IMR-90 (cell line): ENCODE data around the gene ALDH7A1. TPM values are rescaled to one million over a fixed set of nuclear protein-coding genes. Genes with fewer than 3 reads are reported as not detected.

ENCODE experiments used
- ATAC-seq: fragments of 200-7000 bp; cut with Tn5 transposase; 2 replicates; pipeline ENCODE4 v1.9.1; 2020; ENCODE audit warnings: low read depth, mild to moderate bottlenecking, moderate library complexity
- BruUV-seq: library from RNA; stranded (reverse); fragments of 400-500 nt; replicated peaks from 2 replicates; lab custom pipeline; 2021; lab: Mats Ljungman, UMichigan
- CTCF ChIA-PET: fragments of 300-600 bp; formaldehyde crosslinking; extraction: SDS; loops from one replicate; lab custom pipeline; 2021; ENCODE audit warnings: antibody characterized with exemption; lab: Yijun Ruan, JAX
- POLR2A ChIA-PET: fragments of 300-600 bp; sonication (Branson Sonifier 250); formaldehyde crosslinking; loops from one replicate; lab custom pipeline; 2022; ENCODE audit warnings: antibody characterized with exemption; ENCODE audit not compliant: unreplicated experiment; lab: Charles Lee
- DNase-seq: peaks from one replicate; pipeline ENCODE4 v3.0.0; 2013
- H2AFZ ChIP-seq: replicated peaks from 2 replicates; pipeline ENCODE3; 2013; ENCODE audit warnings: low read length, mild to moderate bottlenecking; ENCODE audit not compliant: poor library complexity
- H2AK5ac ChIP-seq: 2 replicates; pipeline ENCODE4 v1.6.1; 2013; ENCODE audit warnings: low read depth, low read length, inconsistent platforms
- H2AK9ac ChIP-seq: replicated peaks from 2 replicates; pipeline ENCODE3; 2013; ENCODE audit warnings: mild to moderate bottlenecking, low read depth, low read length, moderate library complexity; ENCODE audit not compliant: poor library complexity
- H2BK120ac ChIP-seq: 2 replicates; pipeline ENCODE4 v1.6.1; 2013; ENCODE audit warnings: low read depth, low read length, inconsistent platforms
- H2BK15ac ChIP-seq: 3 replicates; pipeline ENCODE4 v1.6.1; 2013; ENCODE audit warnings: low read depth, low read length, inconsistent platforms
- H2BK20ac ChIP-seq: 2 replicates; pipeline ENCODE4 v1.6.1; 2013; ENCODE audit warnings: low read depth, mild to moderate bottlenecking, inconsistent platforms, low read length, moderate library complexity
- H2BK5ac ChIP-seq: 2 replicates; pipeline ENCODE4 v1.6.1; 2013; ENCODE audit warnings: mild to moderate bottlenecking, low read depth, low read length, inconsistent platforms; ENCODE audit not compliant: poor library complexity, severe bottlenecking
- H3K14ac ChIP-seq: replicated peaks from 2 replicates; pipeline ENCODE4 v1.6.1; 2013; ENCODE audit warnings: low read depth, low read length, inconsistent platforms
- H3K18ac ChIP-seq: 2 replicates; pipeline ENCODE4 v1.6.1; 2013; ENCODE audit warnings: low read depth, low read length, control low read depth
- H3K23ac ChIP-seq: 2 replicates; pipeline ENCODE4 v1.6.1; 2013; ENCODE audit warnings: low read depth, low read length, inconsistent platforms
- H3K27ac ChIP-seq: 2 replicates; pipeline ENCODE4 v1.5.1; 2013; ENCODE audit warnings: mild to moderate bottlenecking, control low read depth, low read length; ENCODE audit not compliant: insufficient read depth
- H3K27me3 ChIP-seq: 2 replicates; pipeline ENCODE4 v1.6.1; 2013; ENCODE audit warnings: low read length; ENCODE audit not compliant: control insufficient read depth, insufficient read depth
- H3K36me3 ChIP-seq: 2 replicates; pipeline ENCODE4 v1.6.1; 2013; ENCODE audit warnings: low read length, mixed read lengths; ENCODE audit not compliant: control insufficient read depth, insufficient read depth
- H3K4ac ChIP-seq: 2 replicates; pipeline ENCODE4 v1.6.1; 2013; ENCODE audit warnings: low read depth, low read length, inconsistent platforms
- H3K4me1 ChIP-seq: 2 replicates; pipeline ENCODE4 v1.6.1; 2013; ENCODE audit warnings: low read length, mixed read lengths; ENCODE audit not compliant: control insufficient read depth, insufficient read depth
- H3K4me2 ChIP-seq: 2 replicates; pipeline ENCODE4 v1.6.1; 2013; ENCODE audit warnings: low read depth, mild to moderate bottlenecking, control low read depth, low read length, moderate library complexity
- H3K4me3 ChIP-seq: 2 replicates; pipeline ENCODE4 v1.5.1; 2013; ENCODE audit warnings: low read depth, mild to moderate bottlenecking, control low read depth, low read length, moderate library complexity; ENCODE audit not compliant: insufficient read depth
- H3K56ac ChIP-seq: 2 replicates; pipeline ENCODE4 v1.6.1; 2013; ENCODE audit warnings: low read length, inconsistent platforms; ENCODE audit not compliant: insufficient read depth; ENCODE audit errors: extremely low read depth
- H3K79me1 ChIP-seq, 2 experiments: 2 replicates each; pipeline ENCODE4 v1.6.1; 2013; ENCODE audit warnings: low read length in 2 of 2, inconsistent platforms in 1 of 2, low read depth in 1 of 2
- H3K9ac ChIP-seq: 2 replicates; pipeline ENCODE4 v1.6.1; 2013; ENCODE audit warnings: low read depth, low read length, control low read depth
- H3K9me1 ChIP-seq: 2 replicates; pipeline ENCODE4 v1.6.1; 2013; ENCODE audit warnings: low read length, inconsistent platforms; ENCODE audit not compliant: insufficient read depth
- H3K9me3 ChIP-seq: 2 replicates; pipeline ENCODE4 v1.6.1; 2013; ENCODE audit warnings: low read length; ENCODE audit not compliant: control insufficient read depth, insufficient read depth
- H4K20me1 ChIP-seq: 2 replicates; pipeline ENCODE4 v1.6.1; 2013; ENCODE audit warnings: low read length, inconsistent platforms; ENCODE audit not compliant: insufficient read depth
- H4K5ac ChIP-seq: 2 replicates; pipeline ENCODE4 v1.6.1; 2013; ENCODE audit warnings: mild to moderate bottlenecking, low read depth, low read length, control low read depth
- H4K8ac ChIP-seq, 2 experiments: 2 replicates each; pipeline ENCODE4 v1.6.1; 2013; ENCODE audit warnings: low read depth in 2 of 2, low read length in 2 of 2, control low read depth in 1 of 2, inconsistent platforms in 1 of 2
- H4K91ac ChIP-seq: 2 replicates; pipeline ENCODE4 v1.6.1; 2013; ENCODE audit warnings: low read depth, low read length, inconsistent platforms; ENCODE audit not compliant: insufficient read depth
- BHLHE40 ChIP-seq: fragments of 150-350 bp; IDR thresholded peaks from 2 replicates; pipeline ENCODE4 v1.6.1; 2016; ENCODE audit warnings: mild to moderate bottlenecking, low read depth, low read length
- CEBPB ChIP-seq: IDR thresholded peaks from 2 replicates; pipeline ENCODE4 v1.6.1; 2012; ENCODE audit warnings: low read depth, low read length, improper control_type of control experiment
- CHD1 ChIP-seq: IDR thresholded peaks from 2 replicates; pipeline ENCODE4 v1.6.1; 2012; ENCODE audit warnings: low read depth, low read length, improper control_type of control experiment
- FOS ChIP-seq: fragments of 150-350 bp; IDR thresholded peaks from 2 replicates; pipeline ENCODE4 v1.6.1; 2016; ENCODE audit warnings: low read depth, low read length
- MAFK ChIP-seq: IDR thresholded peaks from 2 replicates; pipeline ENCODE4 v1.6.1; 2012; ENCODE audit warnings: low read depth, low read length, improper control_type of control experiment
- MAZ ChIP-seq: IDR thresholded peaks from 2 replicates; pipeline ENCODE4 v1.6.1; 2012; ENCODE audit warnings: low read depth, mild to moderate bottlenecking, low read length, improper control_type of control experiment, moderate library complexity, borderline replicate concordance
- MXI1 ChIP-seq: IDR thresholded peaks from 2 replicates; pipeline ENCODE4 v1.6.1; 2012; ENCODE audit warnings: low read depth, mild to moderate bottlenecking, low read length, moderate library complexity, borderline replicate concordance
- NFE2L2 ChIP-seq: fragments of 150-350 bp; IDR thresholded peaks from 2 replicates; pipeline ENCODE4 v1.6.1; 2016; ENCODE audit warnings: low read depth, mild to moderate bottlenecking, low read length
- POLR2A ChIP-seq: IDR thresholded peaks from 2 replicates; pipeline ENCODE4 v1.6.1; 2012; ENCODE audit warnings: mild to moderate bottlenecking, low read depth, low read length
- RAD21 ChIP-seq: IDR thresholded peaks from 2 replicates; pipeline ENCODE4 v1.6.1; 2012; ENCODE audit warnings: low read length, improper control_type of control experiment
- RFX5 ChIP-seq: IDR thresholded peaks from 2 replicates; pipeline ENCODE4 v1.8.0; 2012; ENCODE audit warnings: low read depth, mild to moderate bottlenecking, low read length, moderate library complexity
- SMC3 ChIP-seq: fragments of 150-350 bp; IDR thresholded peaks from 2 replicates; pipeline ENCODE4 v1.6.1; 2016; ENCODE audit warnings: low read depth, mild to moderate bottlenecking, antibody characterized with exemption, low read length, moderate library complexity
- WGBS, 2 experiments: methylation state at CpG; one replicate each; pipeline versions ENCODE4 v1.1.5 to v1.1.7; 2013; ENCODE audit warnings: missing lambda C conversion rate in 2 of 2; ENCODE audit not compliant: insufficient read length in 1 of 2; ENCODE audit errors: extremely low coverage in 2 of 2; 5-methylcytosine and 5-hydroxymethylcytosine counted together
- dilution Hi-C: fragments of 300-500 bp; cut with HindIII; formaldehyde crosslinking; loops from one replicate; pipeline ENCODE4 v1.14.3; 2018; ENCODE audit warnings: low sequenced_read_pairs; ENCODE audit not compliant: unreplicated experiment
- in situ Hi-C: fragments of 300-500 bp; cut with MboI; formaldehyde crosslinking; loops from 3 replicates; pipeline ENCODE4 v1.14.3; 2019; ENCODE audit warnings: low sequenced_read_pairs, inconsistent platforms, mixed read lengths
- intact Hi-C: fragments of 100-400 bp; cut with micrococcal nuclease; formaldehyde crosslinking; loops from 2 replicates; pipeline ENCODE4 v1.10.0; 2022
- polyA plus RNA-seq, 3 experiments: library from polyadenylated mRNA; depleted of rRNA; stranded (reverse); fragments of >200 nt; gene quantifications; 2 replicates each; pipeline ENCODE4 v1.2.3, GENCODE V29; 2012; ENCODE audit warnings: low replicate concordance in 1 of 3
- total RNA-seq: library from RNA; depleted of rRNA; stranded (reverse); fragments of >200 nt; gene quantifications from 2 replicates; pipeline ENCODE4 v1.2.3, GENCODE V29; 2012
- TF ChIP-seq, protein P1 (sequence below): fragments of 150-350 bp; IDR thresholded peaks from 2 replicates; pipeline ENCODE4 v1.6.1; 2016; ENCODE audit warnings: low read depth, mild to moderate bottlenecking, low read length, moderate library complexity, borderline replicate concordance
- TF ChIP-seq, protein P2 (sequence below): conservative IDR thresholded peaks from 2 replicates; pipeline ENCODE4 v1.5.1; 2012; ENCODE audit warnings: mild to moderate bottlenecking, low read depth, low read length, improper control_type of control experiment
- TF ChIP-seq, protein P3 (sequence below): fragments of 150-350 bp; IDR thresholded peaks from 2 replicates; pipeline ENCODE4 v1.6.1; 2017; ENCODE audit warnings: mild to moderate bottlenecking, antibody characterized with exemption, low read length, low read depth

The ALDH7A1 gene
- total and polyA plus RNA-seq, 2 of the 4 experiments (the other 2 are of a cell fraction), result 40.9 to 62.2 TPM

DNA sequence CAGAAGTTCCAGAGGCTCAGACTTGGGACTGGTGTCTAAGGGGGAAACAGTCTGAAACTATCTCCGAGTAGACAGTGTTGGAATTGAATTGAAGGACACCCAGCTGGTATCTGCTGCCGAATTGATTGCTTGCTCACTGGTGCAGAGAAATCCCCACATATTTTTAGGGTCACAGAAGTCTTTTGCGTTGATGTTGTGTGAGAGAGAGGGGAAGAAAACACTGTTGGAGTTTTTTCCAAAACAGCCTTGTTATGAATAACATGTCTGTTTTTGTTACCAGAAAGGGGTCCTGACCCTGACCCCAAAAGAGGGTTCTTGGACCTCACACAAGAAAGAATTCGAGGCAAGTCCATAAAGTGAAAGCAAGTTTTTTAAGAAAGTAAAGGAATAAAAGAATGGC, 81.3 kb downstream of the ALDH7A1 start:
- 40% methylated on average over 1 of the region's 4 CpGs; no CpG with 5 or more reads in 1 of the 2 experiments for WGBS, 2 experiments
- intact Hi-C loops, result no loop called here
- Histone ChIP-seq H2AK5ac (no peak overlapping the region), H3K23ac (peak overlapping the region; percentile 5; the same call in 1 of the 2 replicates), H3K18ac (peak overlapping the region; percentile 72; the same call in 1 of the 2 replicates), H3K9me1 (0 out of 2 replicates have a peak, but pooled peaks cover 5% of the 10 kb centered on the region), H4K8ac (peak overlapping the region in 1 of 2 experiments; percentile 40; a peak in 2 of 4 replicates), H3K27ac (peak overlapping the region; percentile 30; the same call in 1 of the 2 replicates), H2BK15ac (0 out of 3 replicates have a peak overlapping the region, but pooled peaks have one; percentile 83), H2BK5ac (peak overlapping the region; percentile 63), H3K4me3 (peak overlapping the region; percentile 27; the same call in 1 of the 2 replicates), H3K36me3 (no peaks in the 10 kb centered on the region), H3K9me3 (no peaks in the 10 kb centered on the region), H3K14ac (peak overlapping the region; percentile 63), H4K5ac (peak overlapping the region; percentile 78), H3K9ac (peak overlapping the region; percentile 49), H3K56ac (no peak overlapping the region), H4K20me1 (no peaks in the 10 kb centered on the region), H2AK9ac (no peak overlapping the region), H2BK120ac (peak overlapping the region; percentile 74), H3K4me2 (peak overlapping the region; percentile 93; the same call in 1 of the 2 replicates), H2BK20ac (peak overlapping the region; percentile 61), H3K4ac (peak overlapping the region; percentile 57; the same call in 1 of the 2 replicates), H2AFZ (peak overlapping the region; percentile 65), H3K27me3 (no peaks in the 10 kb centered on the region), H3K4me1 (peaks cover 9% of the 10 kb centered on the region; the same call in 1 of the 2 replicates), H4K91ac (peak overlapping the region; percentile 6; the same call in 1 of the 2 replicates), H3K79me1 (no peaks in the 10 kb centered on the region)
- dilution Hi-C loops, result no loop called here
- ChIA-PET POLR2A (no interaction called here), CTCF (interaction anchor here (0.6 kb wide), 1 partner anchor 39 kb away, joined by 3 read pairs; no protein-coding TSS in a partner anchor)
- DNase-seq (peak; percentile 17), ATAC-seq (peak; percentile 13; the same call in 1 of the 2 replicates)
- TF ChIP-seq, protein P1, sequence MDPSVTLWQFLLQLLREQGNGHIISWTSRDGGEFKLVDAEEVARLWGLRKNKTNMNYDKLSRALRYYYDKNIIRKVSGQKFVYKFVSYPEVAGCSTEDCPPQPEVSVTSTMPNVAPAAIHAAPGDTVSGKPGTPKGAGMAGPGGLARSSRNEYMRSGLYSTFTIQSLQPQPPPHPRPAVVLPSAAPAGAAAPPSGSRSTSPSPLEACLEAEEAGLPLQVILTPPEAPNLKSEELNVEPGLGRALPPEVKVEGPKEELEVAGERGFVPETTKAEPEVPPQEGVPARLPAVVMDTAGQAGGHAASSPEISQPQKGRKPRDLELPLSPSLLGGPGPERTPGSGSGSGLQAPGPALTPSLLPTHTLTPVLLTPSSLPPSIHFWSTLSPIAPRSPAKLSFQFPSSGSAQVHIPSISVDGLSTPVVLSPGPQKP, result no peak
- TF ChIP-seq RAD21 (no peak), POLR2A (no peak), MXI1 (no peak), BHLHE40 (no peak), NFE2L2 (no peak), MAZ (no peak), MAFK (no peak), CEBPB (no peak), SMC3 (no peak), RFX5 (no peak), CHD1 (no peak), FOS (no peak)
- TF ChIP-seq, protein P2, sequence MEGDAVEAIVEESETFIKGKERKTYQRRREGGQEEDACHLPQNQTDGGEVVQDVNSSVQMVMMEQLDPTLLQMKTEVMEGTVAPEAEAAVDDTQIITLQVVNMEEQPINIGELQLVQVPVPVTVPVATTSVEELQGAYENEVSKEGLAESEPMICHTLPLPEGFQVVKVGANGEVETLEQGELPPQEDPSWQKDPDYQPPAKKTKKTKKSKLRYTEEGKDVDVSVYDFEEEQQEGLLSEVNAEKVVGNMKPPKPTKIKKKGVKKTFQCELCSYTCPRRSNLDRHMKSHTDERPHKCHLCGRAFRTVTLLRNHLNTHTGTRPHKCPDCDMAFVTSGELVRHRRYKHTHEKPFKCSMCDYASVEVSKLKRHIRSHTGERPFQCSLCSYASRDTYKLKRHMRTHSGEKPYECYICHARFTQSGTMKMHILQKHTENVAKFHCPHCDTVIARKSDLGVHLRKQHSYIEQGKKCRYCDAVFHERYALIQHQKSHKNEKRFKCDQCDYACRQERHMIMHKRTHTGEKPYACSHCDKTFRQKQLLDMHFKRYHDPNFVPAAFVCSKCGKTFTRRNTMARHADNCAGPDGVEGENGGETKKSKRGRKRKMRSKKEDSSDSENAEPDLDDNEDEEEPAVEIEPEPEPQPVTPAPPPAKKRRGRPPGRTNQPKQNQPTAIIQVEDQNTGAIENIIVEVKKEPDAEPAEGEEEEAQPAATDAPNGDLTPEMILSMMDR, result no peak
- TF ChIP-seq, protein P3, sequence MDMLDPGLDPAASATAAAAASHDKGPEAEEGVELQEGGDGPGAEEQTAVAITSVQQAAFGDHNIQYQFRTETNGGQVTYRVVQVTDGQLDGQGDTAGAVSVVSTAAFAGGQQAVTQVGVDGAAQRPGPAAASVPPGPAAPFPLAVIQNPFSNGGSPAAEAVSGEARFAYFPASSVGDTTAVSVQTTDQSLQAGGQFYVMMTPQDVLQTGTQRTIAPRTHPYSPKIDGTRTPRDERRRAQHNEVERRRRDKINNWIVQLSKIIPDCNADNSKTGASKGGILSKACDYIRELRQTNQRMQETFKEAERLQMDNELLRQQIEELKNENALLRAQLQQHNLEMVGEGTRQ, result no peak
- in situ Hi-C loops, result no loop called here
- no TSS peak for BruUV-seq
